Measurements from ENCODE around the gene HERC5. TPM values are rescaled to one million over a fixed set of nuclear protein-coding genes. Genes with fewer than 3 reads are reported as not detected.
A peak's percentile ranks its signal among the peaks of the same experiment; 100 is the strongest.

Gene HERC5
- total RNA-seq, 1 experiment from 2014 or later = 0.63 TPM

DNA sequence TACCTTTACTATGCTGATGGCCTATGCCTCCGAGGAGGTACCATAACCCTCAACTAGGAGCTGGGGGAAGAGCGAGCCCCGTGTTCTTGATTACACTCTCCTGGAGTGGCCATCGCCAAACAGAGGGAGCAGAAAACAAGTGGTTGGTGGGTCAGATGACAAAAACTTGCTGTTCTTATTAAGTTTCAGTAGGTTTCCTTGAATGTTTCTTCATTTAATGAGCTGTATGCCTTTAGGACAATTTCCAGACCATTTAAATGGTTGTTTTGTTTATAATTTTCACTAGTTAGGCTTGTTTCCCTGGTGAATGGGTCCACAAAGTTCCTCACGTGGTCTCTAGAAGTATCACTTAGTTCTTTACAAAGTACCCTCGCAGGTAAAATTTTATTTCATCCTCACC, 62.0 kb downstream of the HERC5 start:
- H3K27me3 Mint-ChIP-seq (ENCODE audit: insufficient read depth, unreplicated experiment) = no peaks in the 10 kb centered on the region
- DNase-seq (ENCODE audit: unreplicated experiment) = no peak
- POLR2A ChIA-PET = interaction anchor here (0.7 to 1.3 kb wide), 2 partner anchors 9 to 63 kb away, joined by 3 to 4 read pairs; no protein-coding TSS in a partner anchor
- no peaks in the 10 kb centered on the region for H3K9me3 Mint-ChIP-seq (ENCODE audit: unreplicated experiment)
- H3K4me3 Mint-ChIP-seq (ENCODE audit: unreplicated experiment) = no peak overlapping the region
- H3K36me3 Mint-ChIP-seq (ENCODE audit: insufficient read depth, unreplicated experiment) = peaks cover 22% of the 10 kb centered on the region
- no TSS peak for BruUV-seq (replicated peaks)
- peaks cover 9% of the 10 kb centered on the region for H3K4me1 Mint-ChIP-seq (ENCODE audit: insufficient read depth, unreplicated experiment)
- H3K27ac Mint-ChIP-seq (ENCODE audit: low read depth, unreplicated experiment) = no peak overlapping the region
- TF ChIP-seq CTCF (IDR thresholded peaks at IDR 0.05; ENCODE audit: unreplicated experiment) = no peak
- intact Hi-C loops (cut with micrococcal nuclease) = loop anchor here (5.0 kb wide), 1 partner anchor 237 kb away; the partner anchor contains the start of gene PPM1K
- CTCF ChIA-PET = interaction anchor here (0.6 to 9.8 kb wide), 4 partner anchors 11 to 304 kb away, joined by 3 to 199 read pairs (median 6); partner anchors contain the start of gene HERC5

DNA sequence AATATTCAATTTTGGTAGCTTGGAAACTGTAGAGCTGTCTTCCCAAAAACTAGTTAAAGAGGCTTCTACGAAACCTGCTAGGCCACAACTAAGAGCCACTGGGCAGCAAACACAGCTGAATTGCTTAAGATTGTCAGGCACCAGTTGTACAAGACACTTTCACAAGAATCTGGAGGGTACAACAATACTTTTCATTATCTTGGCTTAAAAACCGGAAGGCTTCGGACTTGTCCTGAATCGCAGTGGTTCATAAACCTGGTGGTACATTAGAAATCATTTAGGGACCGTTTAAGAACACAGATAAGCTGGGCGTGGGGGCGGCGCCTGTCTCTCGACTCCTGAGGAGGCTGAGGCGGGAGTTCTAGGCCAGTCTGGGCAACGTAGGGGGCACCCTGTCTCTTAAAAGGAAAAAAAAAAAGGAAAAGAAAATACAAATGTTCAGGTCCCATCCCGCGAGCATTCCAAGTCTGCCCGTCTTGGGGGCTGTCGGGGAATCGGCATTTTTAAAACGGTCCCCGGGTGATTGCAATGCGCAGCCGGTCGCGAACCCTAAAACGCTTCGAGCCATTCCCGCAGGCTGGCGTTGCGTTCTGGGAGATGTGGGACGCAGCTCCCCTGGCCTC, 65.9 kb downstream of the HERC5 start:
- BruUV-seq (replicated peaks) = no TSS peak
- Mint-ChIP-seq H3K27me3 (ENCODE audit: insufficient read depth, unreplicated experiment) (no peaks in the 10 kb centered on the region), H3K9me3 (ENCODE audit: unreplicated experiment) (no peaks in the 10 kb centered on the region), H3K4me1 (ENCODE audit: insufficient read depth, unreplicated experiment) (peaks cover 14% of the 10 kb centered on the region), H3K27ac (ENCODE audit: low read depth, unreplicated experiment) (peak overlapping the region; percentile 89), H3K4me3 (ENCODE audit: unreplicated experiment) (peak overlapping the region; percentile 97), H3K36me3 (ENCODE audit: insufficient read depth, unreplicated experiment) (peaks cover 22% of the 10 kb centered on the region)
- DNase-seq (ENCODE audit: unreplicated experiment) = peak; percentile 49
- ChIA-PET CTCF (interaction anchor here (0.6 to 2.1 kb wide), 10 partner anchors 9 to 509 kb away, joined by 3 to 8 read pairs (median 4); partner anchors contain the start of genes HERC6 and PPM1K), POLR2A (interaction anchor here (0.6 to 5.1 kb wide), 21 partner anchors 10 to 589 kb away, joined by 3 to 47 read pairs (median 6); partner anchors contain the start of genes HERC3, PPM1K and TIGD2)
- intact Hi-C loops (cut with micrococcal nuclease) = no loop called here
- TF ChIP-seq CTCF (IDR thresholded peaks at IDR 0.05; ENCODE audit: unreplicated experiment) = no peak

GRCh38 chr4:88523325-88524129, 66.6 kb downstream of the HERC5 start, which contains the start of gene PYURF:
Gene PYURF, minus strand, starts transcription at chr4:88523776. Its CDS starts 76 bp downstream, at chr4:88523700.
- peaks cover 22% of the 10 kb centered on the region for H3K36me3 Mint-ChIP-seq (ENCODE audit: insufficient read depth, unreplicated experiment)
- H3K9me3 Mint-ChIP-seq (ENCODE audit: unreplicated experiment) = no peaks in the 10 kb centered on the region
- H3K4me1 Mint-ChIP-seq (ENCODE audit: insufficient read depth, unreplicated experiment) = peaks cover 14% of the 10 kb centered on the region
- intact Hi-C loops (cut with micrococcal nuclease) = no loop called here
- POLR2A ChIA-PET = interaction anchor here (0.6 to 5.1 kb wide), 23 partner anchors 9 to 682 kb away, joined by 3 to 47 read pairs (median 6); partner anchors contain the start of genes HERC3, PPM1K and TIGD2
- no peaks in the 10 kb centered on the region for H3K27me3 Mint-ChIP-seq (ENCODE audit: insufficient read depth, unreplicated experiment)
- peak; percentile 93 for DNase-seq (ENCODE audit: unreplicated experiment)
- CTCF ChIA-PET = interaction anchor here (0.6 to 2.1 kb wide), 12 partner anchors 8 to 510 kb away, joined by 3 to 8 read pairs (median 4); partner anchors contain the start of genes HERC6 and PPM1K
- no peak for TF ChIP-seq CTCF (IDR thresholded peaks at IDR 0.05; ENCODE audit: unreplicated experiment)
- H3K4me3 Mint-ChIP-seq (ENCODE audit: unreplicated experiment) = peak within 1 kb of the TSS; percentile 97
- no TSS peak for BruUV-seq (replicated peaks)
- H3K27ac Mint-ChIP-seq (ENCODE audit: low read depth, unreplicated experiment) = peak within 1 kb of the TSS; percentile 89

All from MCF 10A (cell line).